Body of pancreas (tissue), 4 donors: ENCODE data around the gene CAMK2D.

Experiments used
- POLR2A ChIP-seq, 3 donors: fragments of 450-650 bp; IDR thresholded peaks; one replicate each; pipeline ENCODE4 v1.6.1; 2016; ENCODE audit warnings: antibody characterized with exemption in 3 of 3, mild to moderate bottlenecking in 2 of 3
- TF ChIP-seq, protein P1 (sequence below), 7 experiments: fragments of 450-650 bp in 4 of 7; fragments of 200-600 bp in 3 of 7; sonication (generic) in 3 of 7; IDR thresholded peaks; one replicate each; pipeline ENCODE4 v1.5.1; 2016 to 2019; ENCODE audit warnings: antibody characterized with exemption in 7 of 7

DNA sequence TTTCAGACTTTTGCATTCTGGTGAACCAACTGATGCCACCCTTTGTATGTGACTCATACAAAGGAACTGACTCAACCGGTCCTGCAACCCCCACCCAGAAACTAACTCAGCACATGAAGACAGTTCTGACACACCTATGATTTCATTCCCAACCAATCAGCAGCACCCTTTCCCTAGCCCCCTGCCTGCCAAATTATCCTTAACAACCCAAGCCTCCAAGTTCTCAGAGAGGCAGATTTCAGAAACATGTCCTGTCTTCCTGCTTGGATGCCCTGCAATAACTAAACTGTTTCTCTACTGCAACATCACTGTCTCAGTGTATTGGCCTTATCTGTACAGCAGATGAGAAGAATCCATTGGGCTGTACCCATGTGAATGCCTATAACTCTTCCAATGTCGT lies 284.7 kb downstream of the CAMK2D start:
- no peak for TF ChIP-seq POLR2A (IDR thresholded peaks at IDR 0.05)
- TF ChIP-seq, protein P1, sequence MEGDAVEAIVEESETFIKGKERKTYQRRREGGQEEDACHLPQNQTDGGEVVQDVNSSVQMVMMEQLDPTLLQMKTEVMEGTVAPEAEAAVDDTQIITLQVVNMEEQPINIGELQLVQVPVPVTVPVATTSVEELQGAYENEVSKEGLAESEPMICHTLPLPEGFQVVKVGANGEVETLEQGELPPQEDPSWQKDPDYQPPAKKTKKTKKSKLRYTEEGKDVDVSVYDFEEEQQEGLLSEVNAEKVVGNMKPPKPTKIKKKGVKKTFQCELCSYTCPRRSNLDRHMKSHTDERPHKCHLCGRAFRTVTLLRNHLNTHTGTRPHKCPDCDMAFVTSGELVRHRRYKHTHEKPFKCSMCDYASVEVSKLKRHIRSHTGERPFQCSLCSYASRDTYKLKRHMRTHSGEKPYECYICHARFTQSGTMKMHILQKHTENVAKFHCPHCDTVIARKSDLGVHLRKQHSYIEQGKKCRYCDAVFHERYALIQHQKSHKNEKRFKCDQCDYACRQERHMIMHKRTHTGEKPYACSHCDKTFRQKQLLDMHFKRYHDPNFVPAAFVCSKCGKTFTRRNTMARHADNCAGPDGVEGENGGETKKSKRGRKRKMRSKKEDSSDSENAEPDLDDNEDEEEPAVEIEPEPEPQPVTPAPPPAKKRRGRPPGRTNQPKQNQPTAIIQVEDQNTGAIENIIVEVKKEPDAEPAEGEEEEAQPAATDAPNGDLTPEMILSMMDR (IDR thresholded peaks at IDR 0.05) = no peak
